Nucleus accumbens (tissue), 56 donors: ENCODE measurements around the gene PLEKHJ1.
A peak's percentile ranks its signal among the peaks of the same experiment; 100 is the strongest.

Experiments
- DNase-seq, 56 donors: peaks; one replicate each; lab custom pipeline; 2025; lab: John Stamatoyannopoulos, UW

Gene PLEKHJ1

GRCh38 chr19:2239771-2240770 is 3.9 kb upstream of the PLEKHJ1 start:
- no peak for DNase-seq

DNA sequence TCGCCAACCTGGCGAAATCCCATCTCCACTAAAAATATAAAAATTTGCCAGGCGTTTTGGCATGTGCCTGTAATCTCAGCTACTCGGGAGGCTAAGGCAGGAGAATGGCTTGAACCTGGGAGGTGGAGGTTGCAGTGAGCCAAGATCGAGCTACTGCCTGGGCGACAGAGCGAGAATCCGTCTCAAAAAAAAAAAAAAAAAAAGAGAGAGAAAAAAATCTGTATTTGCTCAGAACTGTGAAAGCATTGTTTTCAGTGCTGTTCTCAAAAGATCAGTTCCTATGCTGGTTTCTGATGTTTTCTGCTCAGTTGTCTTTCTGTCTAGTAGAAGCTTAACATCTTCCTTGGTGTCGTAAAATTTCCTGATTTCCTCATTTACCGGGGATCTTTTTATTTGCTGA is 3.0 kb upstream of the PLEKHJ1 start:
- DNase-seq: no peak

GRCh38 chr19:2237869-2238153 is 1.7 kb upstream of the PLEKHJ1 start:
- DNase-seq: no peak

DNA sequence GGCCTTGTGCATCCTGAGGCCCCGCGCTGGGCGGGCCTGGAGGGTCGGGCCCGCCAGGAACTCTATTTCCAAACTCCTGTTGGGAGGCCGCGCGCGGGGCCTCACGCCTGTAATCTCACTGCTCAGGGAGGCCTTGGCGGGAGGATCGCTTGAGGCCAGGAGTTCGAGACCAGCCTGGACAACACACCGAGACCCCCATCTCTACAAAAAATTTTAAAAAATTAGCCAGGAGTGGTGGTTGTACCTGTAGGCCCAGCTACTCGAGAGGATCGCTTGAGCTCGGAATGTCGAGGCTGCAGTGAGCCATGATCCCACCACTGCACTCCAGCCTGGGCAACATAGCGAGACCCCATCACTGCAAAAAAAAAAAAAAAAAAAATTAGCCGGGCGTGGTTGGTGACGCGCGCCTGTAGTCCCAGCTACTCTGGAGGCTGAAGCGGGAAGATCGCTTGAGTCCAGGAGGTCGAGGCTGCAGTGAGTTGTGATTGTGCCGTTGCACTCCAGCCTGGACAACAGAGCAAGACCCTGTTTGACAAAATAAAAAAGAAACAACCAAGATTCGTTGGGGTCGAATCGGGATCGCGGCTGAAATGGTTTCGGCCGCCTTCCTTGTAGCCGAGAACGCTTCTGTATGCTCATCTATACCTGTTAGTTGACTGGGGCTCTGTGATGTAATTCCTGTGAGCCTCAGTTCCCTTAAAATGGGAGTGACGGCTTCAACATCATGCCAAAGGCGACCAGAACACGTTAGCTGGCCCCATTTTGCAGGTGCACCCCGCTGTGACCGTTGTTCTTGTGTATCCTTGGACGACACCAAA is 1.1 kb upstream of the PLEKHJ1 start:
- peak in 1 of 56 donors; percentile 57 for DNase-seq

DNA sequence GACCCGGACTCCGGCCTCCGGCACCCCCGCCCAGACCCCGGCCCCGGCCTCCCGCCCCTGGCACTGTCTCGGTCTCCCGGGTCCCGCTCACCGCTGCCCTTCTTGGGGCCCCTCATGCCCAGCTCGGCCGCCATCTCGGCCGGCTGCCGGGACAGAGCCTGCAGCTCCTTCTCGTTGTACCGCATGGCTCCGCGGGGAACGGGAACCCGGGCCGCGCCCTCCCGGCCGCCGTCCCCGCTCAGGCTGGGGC is 140 bp downstream of the PLEKHJ1 start:
- DNase-seq: no peak

DNA sequence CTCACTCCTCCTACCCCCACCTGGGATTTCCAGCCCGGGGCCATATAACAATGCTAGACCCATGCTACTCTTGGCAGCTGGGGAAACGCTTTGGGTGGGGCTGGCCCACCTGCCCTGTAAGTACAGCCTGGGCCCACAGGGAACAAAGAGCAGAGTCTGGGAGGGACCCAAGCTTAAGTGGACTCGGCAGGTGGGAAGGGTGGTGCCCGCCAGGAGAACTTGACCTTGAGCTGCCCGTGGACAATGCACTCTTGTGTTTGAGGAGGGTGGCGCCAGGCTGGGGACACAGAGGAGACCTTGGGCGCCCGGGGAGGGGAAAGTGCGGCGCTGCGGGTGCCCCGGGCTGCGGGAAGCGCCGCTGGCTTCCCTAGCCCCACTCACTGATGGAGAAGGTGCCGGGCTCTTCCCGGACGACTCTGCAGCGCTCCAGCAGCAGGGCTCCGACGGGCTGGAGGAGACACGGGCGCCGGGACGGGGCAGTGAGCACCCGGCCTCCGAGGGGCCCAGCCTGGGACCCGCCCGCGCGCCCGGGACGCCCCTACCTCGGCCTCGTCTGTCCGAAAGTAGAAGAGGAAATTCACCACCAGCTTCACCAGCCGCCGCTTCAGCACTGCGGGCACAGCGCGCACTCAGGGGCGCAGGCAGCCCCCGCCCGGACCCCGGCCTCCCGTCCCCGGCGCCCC is 607 bp downstream of the PLEKHJ1 start:
- DNase-seq: peak in 1 of 56 donors; percentile 39

DNA sequence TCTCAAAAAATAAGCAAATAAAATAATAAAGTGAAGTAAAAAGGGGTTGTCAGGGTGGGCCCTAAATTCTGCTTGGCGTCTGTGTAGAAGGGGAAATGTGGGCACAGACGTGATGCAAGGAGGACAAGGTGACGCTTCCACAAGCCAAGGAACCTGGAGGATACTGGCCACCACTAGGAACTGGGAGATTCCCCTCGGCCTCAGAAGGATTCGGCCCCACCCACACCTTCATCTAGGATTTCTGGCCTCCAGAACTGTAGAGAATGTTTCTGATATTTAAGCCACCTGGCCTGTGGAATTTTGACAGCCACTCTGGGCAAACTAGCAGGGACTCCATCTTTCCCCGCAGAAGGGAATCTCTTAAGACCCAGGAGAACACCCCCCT is 1.1 kb downstream of the PLEKHJ1 start:
- DNase-seq: no peak

- no peak for DNase-seq
These were observed 2.4 kb downstream of the PLEKHJ1 start for GRCh38 chr19:2233601-2234280.

DNA sequence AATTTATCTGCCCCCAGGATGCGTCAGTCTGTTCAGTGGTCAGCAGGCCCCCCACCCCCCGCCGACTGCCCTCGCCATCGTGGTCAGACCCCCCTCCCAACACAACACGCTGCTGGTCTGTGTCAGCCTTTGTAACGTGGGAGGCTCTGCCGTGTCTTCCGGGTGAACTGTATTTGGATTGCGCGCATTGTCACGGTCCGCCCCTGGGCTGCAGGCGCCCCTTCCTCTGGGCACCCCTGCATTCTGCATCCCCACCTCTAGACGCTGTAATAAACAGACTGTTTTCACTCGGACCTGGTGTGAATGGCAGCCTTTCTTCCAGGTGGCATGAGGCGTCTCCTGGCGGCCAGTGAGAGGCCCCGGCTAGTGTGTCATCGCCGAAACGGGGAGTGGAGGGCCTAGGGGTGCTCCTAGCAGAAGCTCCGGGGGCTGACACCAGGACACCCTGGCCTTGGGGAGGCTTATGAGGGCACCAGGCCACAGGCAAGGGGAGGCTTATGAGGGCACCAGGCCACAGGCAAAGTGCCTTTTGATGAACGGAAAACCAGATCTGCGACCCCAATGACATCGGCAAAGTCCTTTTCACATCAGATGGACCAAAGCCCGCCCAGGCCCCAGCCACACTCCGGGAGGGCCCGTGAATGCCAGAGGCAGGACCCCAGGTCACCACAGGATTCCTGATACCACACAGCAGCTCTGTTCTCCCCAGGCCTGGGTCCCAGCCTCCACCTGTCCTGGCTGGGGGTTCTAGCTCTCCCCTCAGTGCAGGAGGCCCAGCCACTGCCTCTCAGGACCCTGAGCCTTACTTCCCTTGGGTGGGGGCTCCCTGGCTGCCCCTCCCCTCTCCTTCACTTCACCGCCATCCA is 3.6 kb downstream of the PLEKHJ1 start:
- DNase-seq: no peak

- DNase-seq: peak in 1 of 56 donors; percentile 6
These were observed 4.4 kb downstream of the PLEKHJ1 start for GRCh38 chr19:2231621-2232221.

DNA sequence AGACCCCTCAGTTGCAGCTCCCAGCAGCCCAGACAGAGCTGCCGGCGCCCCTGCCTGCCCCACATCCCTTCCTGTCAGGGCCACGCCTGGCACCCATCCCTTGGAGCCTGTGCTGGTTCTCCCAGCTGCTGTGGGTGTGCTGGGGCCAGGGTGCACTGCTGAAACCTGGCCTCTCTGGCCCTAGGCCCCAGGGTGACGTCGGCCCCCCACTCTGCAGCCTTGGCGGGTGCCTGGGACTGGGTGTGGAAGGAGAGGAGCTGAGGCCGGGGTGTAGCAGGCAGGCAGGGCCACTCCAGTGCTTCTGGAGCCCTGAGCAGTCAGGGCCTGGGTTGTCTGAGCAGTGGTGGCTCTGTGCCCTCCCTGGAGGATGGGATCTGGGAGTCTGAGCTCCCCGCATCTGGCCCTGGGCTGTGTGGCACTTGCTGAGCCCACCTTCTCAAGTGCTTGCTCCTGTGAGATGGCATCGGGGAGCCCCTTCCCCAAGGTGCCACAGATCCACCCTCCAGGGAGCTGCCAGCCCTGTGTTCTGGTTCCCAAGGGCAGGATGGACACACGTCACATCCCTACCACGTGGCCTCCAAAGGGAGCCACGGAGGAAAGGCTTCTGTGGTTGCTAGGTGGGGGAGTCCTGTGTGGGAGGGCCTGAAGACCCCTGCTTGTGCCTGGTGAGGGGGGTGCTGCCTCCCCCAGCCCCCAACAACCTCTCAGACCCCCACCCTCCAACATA is 5.2 kb downstream of the PLEKHJ1 start:
- DNase-seq: no peak

DNA sequence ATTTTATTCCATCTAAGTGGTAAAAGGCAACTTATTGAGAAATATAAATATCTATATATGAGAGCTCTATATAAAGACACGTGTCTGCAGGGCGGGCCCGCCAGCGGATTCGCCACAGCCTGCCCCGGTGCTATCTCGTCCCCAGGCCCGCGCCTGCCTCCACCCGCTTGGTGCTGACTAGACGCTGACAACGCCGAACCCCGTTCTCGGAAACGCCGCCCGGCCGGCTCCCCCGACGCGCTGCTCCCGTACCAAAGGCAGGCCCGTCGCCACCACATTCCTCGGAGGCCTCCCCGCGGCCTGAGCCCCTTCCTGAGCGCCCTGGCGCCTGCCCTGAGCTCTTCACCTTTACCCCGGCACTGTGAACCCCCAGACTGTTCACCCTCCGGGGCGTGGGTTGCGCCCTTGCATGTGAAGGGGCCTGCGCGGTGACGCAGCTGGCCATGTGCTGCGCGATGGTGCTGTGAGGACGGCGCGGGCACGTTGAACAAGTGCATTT is 6.0 kb downstream of the PLEKHJ1 start:
- DNase-seq: no peak

DNA sequence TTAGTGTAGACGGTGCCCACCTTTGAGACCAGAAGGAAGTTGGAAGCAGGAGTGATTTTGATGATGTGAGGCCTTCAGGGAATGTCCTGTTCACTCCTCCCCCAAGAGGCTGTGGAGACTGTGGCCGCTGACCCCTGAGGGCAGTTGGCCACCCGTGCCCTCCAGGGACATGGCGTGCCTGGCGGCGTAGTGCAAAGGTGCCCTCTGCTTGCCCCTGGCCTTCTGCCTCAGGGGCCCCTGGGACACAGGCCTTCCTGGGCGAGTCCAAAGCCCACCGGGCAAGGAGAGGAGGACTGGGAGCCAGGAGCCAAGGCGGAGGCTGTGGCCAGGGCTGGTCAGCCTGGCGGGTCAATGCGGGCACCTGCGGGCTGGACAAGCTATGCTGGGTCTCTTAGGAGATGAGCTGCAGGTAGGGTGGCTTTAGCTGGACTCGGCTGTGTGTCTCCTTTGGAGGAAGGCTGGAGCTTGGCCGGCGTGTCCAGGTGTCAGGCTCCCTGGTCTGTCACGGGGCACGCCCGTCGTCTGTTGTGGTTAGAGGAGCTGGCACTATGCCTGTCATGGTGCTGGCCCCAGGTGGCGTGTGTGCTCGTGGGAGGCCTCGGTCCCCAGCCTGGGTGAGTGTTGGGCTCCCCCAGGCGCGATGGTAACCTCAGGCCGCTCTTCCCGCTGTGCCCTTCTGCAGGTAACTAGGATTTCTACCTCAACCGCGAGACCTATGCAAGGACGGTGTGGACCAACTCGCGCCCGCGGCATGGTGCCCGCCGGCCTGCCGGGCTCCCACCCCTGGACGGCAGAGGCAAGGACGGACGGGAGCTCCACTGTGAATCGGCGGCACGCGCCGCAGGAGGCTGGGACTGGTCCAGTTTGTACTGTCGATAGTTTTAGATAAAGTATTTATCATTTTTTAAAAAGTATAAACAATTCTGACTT is 6.8 kb downstream of the PLEKHJ1 start:
- no peak for DNase-seq

DNA sequence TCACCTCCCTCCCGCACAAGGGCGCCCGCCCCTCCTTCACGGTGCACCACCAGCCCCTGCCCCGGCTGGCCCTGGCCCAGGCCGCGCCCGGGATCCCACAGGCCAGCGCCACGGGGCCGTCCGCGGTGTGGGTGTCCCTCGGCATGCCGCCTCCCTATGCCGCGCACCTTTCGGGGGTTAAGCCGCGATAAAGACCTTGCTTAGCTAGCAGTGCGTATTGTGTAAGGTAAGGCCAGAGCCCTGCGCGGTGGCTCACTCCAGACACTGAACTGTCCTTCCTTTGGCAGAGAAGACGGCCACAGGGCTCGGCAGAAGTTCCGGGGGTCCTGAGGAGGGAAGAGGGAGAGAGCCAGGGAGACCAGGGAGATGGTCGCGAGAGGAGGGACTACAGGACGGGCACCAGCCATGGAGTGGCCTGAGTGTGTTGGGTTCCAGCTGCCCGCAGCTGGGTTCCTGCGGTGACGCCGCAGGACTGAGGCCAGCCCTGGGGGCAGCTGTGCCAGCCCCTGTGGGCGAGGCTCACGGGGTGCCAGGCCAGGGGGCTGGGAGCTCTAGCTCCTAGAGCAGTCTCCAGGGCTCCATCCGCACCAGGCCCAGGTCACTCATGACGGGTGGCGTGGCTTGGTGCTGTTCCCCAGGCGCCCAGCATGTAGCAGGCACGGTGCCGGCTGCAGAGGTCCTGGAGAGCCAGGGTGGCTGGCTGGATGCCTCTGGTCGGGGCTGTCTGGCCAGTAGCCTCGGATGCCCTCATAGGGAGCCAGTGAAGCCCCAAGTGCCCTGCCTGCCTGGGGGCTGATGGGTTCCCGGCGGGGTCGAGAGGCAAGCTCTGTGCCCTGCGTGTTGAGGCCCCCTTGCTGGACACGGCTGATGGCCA is 7.7 kb downstream of the PLEKHJ1 start:
- DNase-seq: peak in 1 of 56 donors; percentile 32

DNA sequence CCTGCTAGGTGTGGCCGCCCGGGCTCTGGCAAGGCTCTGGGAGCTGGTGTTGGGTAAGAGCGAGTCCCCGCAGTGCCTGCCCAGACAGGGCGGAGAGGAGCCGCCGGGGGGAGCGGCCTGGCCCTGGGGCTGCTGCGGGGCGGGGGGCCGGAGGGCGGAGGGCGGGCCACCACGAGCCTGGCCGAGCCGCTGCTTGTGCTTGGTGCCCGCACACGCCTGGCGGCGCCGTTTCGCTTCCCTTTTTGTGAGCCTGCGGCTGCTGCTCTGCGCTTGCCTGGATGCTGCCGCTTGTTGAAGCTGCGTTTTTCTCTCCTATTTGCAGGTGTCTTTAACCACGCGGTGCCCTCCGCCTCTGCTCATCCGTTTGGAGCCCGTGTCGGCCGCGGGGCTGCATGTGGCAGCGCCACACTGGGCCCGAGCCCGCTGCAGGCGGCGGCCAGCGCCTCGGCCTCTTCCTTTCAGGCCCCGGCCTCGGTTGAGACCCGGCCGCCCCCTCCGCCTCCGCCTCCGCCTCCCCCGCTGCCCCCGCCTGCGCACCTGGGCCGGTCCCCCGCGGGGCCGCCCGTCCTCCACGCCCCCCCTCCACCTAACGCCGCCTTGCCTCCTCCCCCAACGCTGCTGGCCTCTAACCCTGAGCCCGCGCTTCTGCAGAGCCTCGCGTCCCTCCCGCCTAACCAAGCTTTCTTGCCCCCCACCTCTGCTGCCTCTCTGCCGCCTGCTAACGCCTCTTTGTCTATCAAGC is 8.5 kb downstream of the PLEKHJ1 start:
- DNase-seq: peak in 6 of 56 donors; percentile 7 to 32 (median 20)
